Measurements from ENCODE around the gene REXO1. TPM values are rescaled to one million over a fixed set of nuclear protein-coding genes. Genes with fewer than 3 reads are reported as not detected.

The REXO1 gene
- total RNA-seq, 1 experiment from 2014 or later: 56.8 TPM

GRCh38 chr19:1860042-1860775, 11.9 kb upstream of the REXO1 start:
- no peaks in the 10 kb centered on the region for H4K20me1 ChIP-seq (ENCODE audit: control insufficient read depth, insufficient read depth, insufficient read length)
- no peak overlapping the region for H3K9ac ChIP-seq (ENCODE audit: extremely low read depth, insufficient read length, low read length)
- H2AK5ac ChIP-seq (ENCODE audit: insufficient read length, low read length): no peak overlapping the region
- H2BK20ac ChIP-seq (ENCODE audit: low read depth, low read length, poor library complexity, severe bottlenecking): no peak overlapping the region
- peaks cover 20% of the 10 kb centered on the region for H3K23me2 ChIP-seq (ENCODE audit: insufficient read length, low read depth, low read length, poor library complexity, severe bottlenecking)
- no peak overlapping the region for H2BK5ac ChIP-seq (ENCODE audit: insufficient read length, low read length)
- H2AFZ ChIP-seq (ENCODE audit: low read length): no peak overlapping the region
- Mint-ChIP-seq H3K36me3 (ENCODE audit: insufficient read depth in 1 of 3, low read depth in 3 of 3) (no peaks in the 10 kb centered on the region), H3K27me3 (ENCODE audit: low read depth) (peaks cover 6% of the 10 kb centered on the region), H3K4me1 (peaks cover 31 to 55% of the 10 kb centered on the region in 2 experiments), H3K4me3 (peak overlapping the region; percentile 86 to 93; a peak in 4 of 5 replicates), H3K27ac (no peak overlapping the region), H3K9me3 (no peaks in the 10 kb centered on the region; a peak in 1 of 5 replicates)
- peaks cover 7% of the 10 kb centered on the region; the same call in 1 of the 2 replicates for H3K4me1 ChIP-seq (ENCODE audit: insufficient read depth, low read length)
- H3K18ac ChIP-seq (ENCODE audit: insufficient read length, low read depth, low read length): peak overlapping the region; percentile 95
- peak overlapping the region; percentile 91; the same call in 1 of the 2 replicates for H3K14ac ChIP-seq (ENCODE audit: insufficient read depth, low read length)
- no peak overlapping the region for H3K27ac ChIP-seq (ENCODE audit: insufficient read length, low read depth, low read length)
- H4K8ac ChIP-seq (replicated peaks; ENCODE audit: insufficient read length, low read depth, low read length): no peak overlapping the region
- peaks cover 36% of the 10 kb centered on the region; the same call in 1 of the 2 replicates for H3K79me2 ChIP-seq (ENCODE audit: insufficient read depth, low read length)
- H3K27me3 ChIP-seq (ENCODE audit: insufficient read depth, low read length): no peaks in the 10 kb centered on the region; the same call in 1 of the 2 replicates
- H2BK12ac ChIP-seq (ENCODE audit: insufficient read length, low read depth, low read length): no peak overlapping the region
- TF ChIP-seq, protein P1, sequence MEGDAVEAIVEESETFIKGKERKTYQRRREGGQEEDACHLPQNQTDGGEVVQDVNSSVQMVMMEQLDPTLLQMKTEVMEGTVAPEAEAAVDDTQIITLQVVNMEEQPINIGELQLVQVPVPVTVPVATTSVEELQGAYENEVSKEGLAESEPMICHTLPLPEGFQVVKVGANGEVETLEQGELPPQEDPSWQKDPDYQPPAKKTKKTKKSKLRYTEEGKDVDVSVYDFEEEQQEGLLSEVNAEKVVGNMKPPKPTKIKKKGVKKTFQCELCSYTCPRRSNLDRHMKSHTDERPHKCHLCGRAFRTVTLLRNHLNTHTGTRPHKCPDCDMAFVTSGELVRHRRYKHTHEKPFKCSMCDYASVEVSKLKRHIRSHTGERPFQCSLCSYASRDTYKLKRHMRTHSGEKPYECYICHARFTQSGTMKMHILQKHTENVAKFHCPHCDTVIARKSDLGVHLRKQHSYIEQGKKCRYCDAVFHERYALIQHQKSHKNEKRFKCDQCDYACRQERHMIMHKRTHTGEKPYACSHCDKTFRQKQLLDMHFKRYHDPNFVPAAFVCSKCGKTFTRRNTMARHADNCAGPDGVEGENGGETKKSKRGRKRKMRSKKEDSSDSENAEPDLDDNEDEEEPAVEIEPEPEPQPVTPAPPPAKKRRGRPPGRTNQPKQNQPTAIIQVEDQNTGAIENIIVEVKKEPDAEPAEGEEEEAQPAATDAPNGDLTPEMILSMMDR (conservative IDR thresholded peaks at IDR 0.05): no peak
- no peak overlapping the region for H2BK120ac ChIP-seq (ENCODE audit: low read depth, low read length, poor library complexity, severe bottlenecking)
- no peak overlapping the region for H3T11ph ChIP-seq (ENCODE audit: low read length)
- no peaks in the 10 kb centered on the region for H3K9me3 ChIP-seq (ENCODE audit: control insufficient read depth, low read depth, low read length)
- H2BK15ac ChIP-seq (ENCODE audit: low read depth, low read length): no peak overlapping the region
- DNase-seq: no peak
- H3K79me1 ChIP-seq (ENCODE audit: insufficient read depth, low read depth, low read length, poor library complexity, severe bottlenecking): peaks cover 11% of the 10 kb centered on the region
- H4K91ac ChIP-seq (ENCODE audit: insufficient read length, low read depth, low read length): no peak overlapping the region
- H3K23ac ChIP-seq (ENCODE audit: insufficient read length, low read depth, low read length): no peak overlapping the region
- no CpG with 5 or more reads among the region's 32 CpGs for WGBS (ENCODE audit: extremely low coverage, insufficient read length, low lambda C conversion rate)
- no peak overlapping the region; the same call in 1 of the 2 replicates for H3K4ac ChIP-seq (ENCODE audit: low read depth, low read length)
- no peak overlapping the region for H3K56ac ChIP-seq (ENCODE audit: insufficient read length, low read depth, low read length)
- peak overlapping the region; percentile 84 for H3K4me2 ChIP-seq (ENCODE audit: insufficient read depth, insufficient read length, low read length)
- no peak overlapping the region for H4K5ac ChIP-seq (ENCODE audit: insufficient read length, low read depth, low read length)
